Effector memory CD4-positive, alpha-beta T cell (primary cell): ENCODE results near the gene EHF.

Experiments used
- DNase-seq, 3 donors: peaks; one replicate each; pipeline ENCODE4 v3.0.0-alpha.2; 2020
- H3K27ac ChIP-seq: 2 replicates; pipeline ENCODE4 v1.7.0; 2013; ENCODE audit warnings: mild to moderate bottlenecking, low read length, moderate library complexity; ENCODE audit not compliant: insufficient read depth, poor library complexity, severe bottlenecking
- H3K27me3 ChIP-seq: replicated peaks from 2 replicates; pipeline ENCODE4 v1.7.0; 2013; ENCODE audit warnings: mild to moderate bottlenecking, low read length; ENCODE audit not compliant: insufficient read depth, control insufficient read depth, poor library complexity, severe bottlenecking
- H3K36me3 ChIP-seq: 2 replicates; pipeline ENCODE4 v1.7.0; 2013; ENCODE audit warnings: mild to moderate bottlenecking, low read length, moderate library complexity; ENCODE audit not compliant: control insufficient read depth, insufficient read depth
- H3K4me1 ChIP-seq: 2 replicates; pipeline ENCODE4 v1.7.0; 2013; ENCODE audit warnings: low read length, mild to moderate bottlenecking; ENCODE audit not compliant: control insufficient read depth, insufficient read depth, poor library complexity, severe bottlenecking
- H3K4me3 ChIP-seq: 2 replicates; pipeline ENCODE4 v1.7.0; 2013; ENCODE audit warnings: low read length, low read depth, mild to moderate bottlenecking; ENCODE audit not compliant: insufficient read depth, poor library complexity, severe bottlenecking
- H3K9me3 ChIP-seq: 2 replicates; pipeline ENCODE4 v1.7.0; 2013; ENCODE audit warnings: mild to moderate bottlenecking, low read length, moderate library complexity; ENCODE audit not compliant: control insufficient read depth

EHF gene

GRCh38 chr11:34609850-34610249 lies 11.0 kb upstream of the EHF start:
- no peak for DNase-seq
- H3K36me3 ChIP-seq, result no peaks in the 10 kb centered on the region
- no peaks in the 10 kb centered on the region for H3K4me1 ChIP-seq
- H3K4me3 ChIP-seq, result no peak overlapping the region
- no peak overlapping the region for H3K27ac ChIP-seq
- no peaks in the 10 kb centered on the region for H3K9me3 ChIP-seq
- no peaks in the 10 kb centered on the region for H3K27me3 ChIP-seq

GRCh38 chr11:34610324-34611041 lies 10.4 kb upstream of the EHF start:
- Histone ChIP-seq H3K4me3 (no peak overlapping the region), H3K36me3 (no peaks in the 10 kb centered on the region), H3K4me1 (no peaks in the 10 kb centered on the region), H3K27me3 (no peaks in the 10 kb centered on the region), H3K9me3 (no peaks in the 10 kb centered on the region), H3K27ac (no peak overlapping the region)
- no peak for DNase-seq

GRCh38 chr11:34613015-34613414 lies 7.9 kb upstream of the EHF start:
- no peaks in the 10 kb centered on the region for H3K4me1 ChIP-seq
- no peak overlapping the region for H3K27ac ChIP-seq
- H3K9me3 ChIP-seq, result no peaks in the 10 kb centered on the region
- no peak for DNase-seq
- H3K36me3 ChIP-seq, result no peaks in the 10 kb centered on the region
- H3K27me3 ChIP-seq, result no peaks in the 10 kb centered on the region
- no peak overlapping the region for H3K4me3 ChIP-seq

- H3K36me3 ChIP-seq, result no peaks in the 10 kb centered on the region
- no peaks in the 10 kb centered on the region for H3K9me3 ChIP-seq
- no peak for DNase-seq
- H3K27me3 ChIP-seq, result no peaks in the 10 kb centered on the region
- no peak overlapping the region for H3K27ac ChIP-seq
- no peaks in the 10 kb centered on the region for H3K4me1 ChIP-seq
- H3K4me3 ChIP-seq, result no peak overlapping the region
Observed at GRCh38 chr11:34613552-34614056, 7.3 kb upstream of the EHF start.

GRCh38 chr11:34614344-34615104 lies 6.4 kb upstream of the EHF start:
- H3K4me1 ChIP-seq, result no peaks in the 10 kb centered on the region
- H3K27me3 ChIP-seq, result no peaks in the 10 kb centered on the region
- H3K4me3 ChIP-seq, result no peak overlapping the region
- no peaks in the 10 kb centered on the region for H3K9me3 ChIP-seq
- no peaks in the 10 kb centered on the region for H3K36me3 ChIP-seq
- no peak overlapping the region for H3K27ac ChIP-seq
- no peak for DNase-seq

- no peaks in the 10 kb centered on the region for H3K36me3 ChIP-seq
- no peak overlapping the region for H3K4me3 ChIP-seq
- H3K4me1 ChIP-seq, result no peaks in the 10 kb centered on the region
- H3K27me3 ChIP-seq, result no peaks in the 10 kb centered on the region
- DNase-seq, result no peak
- H3K9me3 ChIP-seq, result no peaks in the 10 kb centered on the region
- no peak overlapping the region for H3K27ac ChIP-seq
Observed at GRCh38 chr11:34616086-34616485, 4.8 kb upstream of the EHF start.

GRCh38 chr11:34616830-34617504 lies 3.9 kb upstream of the EHF start:
- no peaks in the 10 kb centered on the region for H3K36me3 ChIP-seq
- no peak for DNase-seq
- no peaks in the 10 kb centered on the region for H3K9me3 ChIP-seq
- no peak overlapping the region for H3K4me3 ChIP-seq
- H3K27ac ChIP-seq, result no peak overlapping the region
- peaks cover 2% of the 10 kb centered on the region for H3K27me3 ChIP-seq
- no peaks in the 10 kb centered on the region for H3K4me1 ChIP-seq

- Histone ChIP-seq H3K4me3 (no peak overlapping the region), H3K27ac (no peak overlapping the region), H3K9me3 (no peaks in the 10 kb centered on the region), H3K4me1 (no peaks in the 10 kb centered on the region), H3K27me3 (peaks cover 4% of the 10 kb centered on the region), H3K36me3 (no peaks in the 10 kb centered on the region)
- DNase-seq, result no peak
Observed at GRCh38 chr11:34618406-34618805, 2.5 kb upstream of the EHF start.

- H3K4me1 ChIP-seq, result no peaks in the 10 kb centered on the region
- no peak overlapping the region for H3K27ac ChIP-seq
- no peaks in the 10 kb centered on the region for H3K36me3 ChIP-seq
- H3K9me3 ChIP-seq, result no peaks in the 10 kb centered on the region
- DNase-seq, result no peak
- peaks cover 4% of the 10 kb centered on the region for H3K27me3 ChIP-seq
- no peak overlapping the region for H3K4me3 ChIP-seq
Observed at GRCh38 chr11:34619062-34619516, 1.8 kb upstream of the EHF start.

- H3K27me3 ChIP-seq, result peaks cover 4% of the 10 kb centered on the region
- no peak overlapping the region for H3K27ac ChIP-seq
- no peak for DNase-seq
- H3K9me3 ChIP-seq, result no peaks in the 10 kb centered on the region
- no peaks in the 10 kb centered on the region for H3K36me3 ChIP-seq
- H3K4me3 ChIP-seq, result no peak overlapping the region
- no peaks in the 10 kb centered on the region for H3K4me1 ChIP-seq
Observed at GRCh38 chr11:34620202-34620601, 691 bp upstream of the EHF start.
